SU-DHL-6 (cell line): ENCODE results near the gene TCF7L1.

Experiments
- H2AFZ ChIP-seq: fragments of 200-600 bp; sonication (generic); 2 replicates; pipeline ENCODE4 v1.6.1; 2014; ENCODE audit warnings: low read depth, mild to moderate bottlenecking, moderate library complexity, mixed read lengths, antibody characterized with exemption, low read length; ENCODE audit not compliant: severe bottlenecking
- H3F3A ChIP-seq: fragments of 200-600 bp; shearing (Covaris generic); 2 replicates; pipeline ENCODE4 v1.6.0; 2016; ENCODE audit warnings: antibody characterized with exemption, mild to moderate bottlenecking; ENCODE audit not compliant: insufficient read depth
- H3K27ac ChIP-seq: fragments of 200-600 bp; sonication (generic); 2 replicates; pipeline ENCODE4 v1.5.1; 2016; ENCODE audit warnings: low read depth, mild to moderate bottlenecking, low read length, moderate library complexity, mixed read lengths
- H3K27me3 ChIP-seq: fragments of 200-600 bp; sonication (generic), shearing (Covaris generic); 2 replicates; pipeline ENCODE4 v1.6.0; 2014; ENCODE audit warnings: mild to moderate bottlenecking, low read length
- H3K36me3 ChIP-seq: fragments of 200-600 bp; sonication (generic); 2 replicates; pipeline ENCODE4 v1.6.1; 2014; ENCODE audit warnings: mild to moderate bottlenecking, low read length, mixed read lengths
- H3K4me2 ChIP-seq: fragments of 300-600, 200-600 bp; shearing (Covaris generic), sonication (generic); 2 replicates; pipeline ENCODE4 v1.6.0; 2014; ENCODE audit warnings: low read length, low read depth, mild to moderate bottlenecking; ENCODE audit not compliant: poor library complexity, severe bottlenecking
- H3K4me3 ChIP-seq: fragments of 200-600 bp; sonication (generic); 2 replicates; pipeline ENCODE4 v1.5.1; 2014; ENCODE audit warnings: antibody characterized with exemption, low read length, mild to moderate bottlenecking, mixed read lengths; ENCODE audit not compliant: insufficient read depth, poor library complexity, severe bottlenecking
- H3K79me2 ChIP-seq: fragments of 200-600 bp; sonication (generic); 2 replicates; pipeline ENCODE4 v1.6.1; 2014; ENCODE audit warnings: mild to moderate bottlenecking, low read length, moderate library complexity; ENCODE audit not compliant: insufficient read depth
- H3K9ac ChIP-seq: fragments of 200-600 bp; sonication (generic); 2 replicates; pipeline ENCODE4 v1.7.0; 2014; ENCODE audit warnings: mild to moderate bottlenecking, low read length
- H3K9me2 ChIP-seq: fragments of 200-600 bp; sonication (generic); replicated peaks from 2 replicates; pipeline ENCODE4 v1.6.1; 2014; ENCODE audit warnings: low read length; ENCODE audit not compliant: insufficient read depth
- H3K9me3 ChIP-seq: fragments of 200-600 bp; sonication (generic); 2 replicates; pipeline ENCODE4 v1.6.1; 2014; ENCODE audit warnings: low read length, mixed read lengths; ENCODE audit not compliant: insufficient read depth
- H4K20me1 ChIP-seq: fragments of 200-600 bp; sonication (generic); 2 replicates; pipeline ENCODE4 v1.6.1; 2014; ENCODE audit warnings: low read depth, mild to moderate bottlenecking, antibody characterized with exemption, low read length, moderate library complexity, mixed read lengths
- CTCF ChIP-seq: fragments of 200-600 bp; sonication (generic); IDR thresholded peaks from one replicate; pipeline ENCODE4 v1.5.1; 2017; ENCODE audit warnings: antibody characterized with exemption, mild to moderate bottlenecking, low read length, moderate library complexity; ENCODE audit not compliant: insufficient read depth, poor library complexity, severe bottlenecking
- EZH2phosphoT487 ChIP-seq: fragments of 200-600 bp; sonication (generic), shearing (Covaris generic); conservative IDR thresholded peaks from 2 replicates; pipeline ENCODE4 v1.6.1; 2018; ENCODE audit warnings: mild to moderate bottlenecking, antibody characterized with exemption, low read length, moderate library complexity, mixed read lengths

Gene TCF7L1

GRCh38 chr2:85212841-85213240, 79.6 kb downstream of the TCF7L1 start:
- H3K4me2 ChIP-seq = no peak overlapping the region
- no peaks in the 10 kb centered on the region for H3K79me2 ChIP-seq
- TF ChIP-seq CTCF = no peak
- no peak for TF ChIP-seq EZH2phosphoT487
- H3K9ac ChIP-seq = no peak overlapping the region
- H3K9me2 ChIP-seq = no peaks in the 10 kb centered on the region
- no peak overlapping the region for H3K27ac ChIP-seq
- H3K27me3 ChIP-seq = no peaks in the 10 kb centered on the region
- H2AFZ ChIP-seq = no peak overlapping the region
- no peaks in the 10 kb centered on the region for H3F3A ChIP-seq
- no peak overlapping the region for H3K4me3 ChIP-seq
- no peaks in the 10 kb centered on the region for H3K9me3 ChIP-seq
- H4K20me1 ChIP-seq = no peaks in the 10 kb centered on the region
- H3K36me3 ChIP-seq = no peaks in the 10 kb centered on the region

- Histone ChIP-seq H4K20me1 (no peaks in the 10 kb centered on the region), H3K4me3 (no peak overlapping the region), H3K4me2 (no peak overlapping the region), H3K9me3 (no peaks in the 10 kb centered on the region), H3F3A (no peaks in the 10 kb centered on the region), H3K9ac (no peak overlapping the region), H3K27ac (no peak overlapping the region), H2AFZ (no peak overlapping the region), H3K9me2 (no peaks in the 10 kb centered on the region), H3K27me3 (no peaks in the 10 kb centered on the region), H3K36me3 (no peaks in the 10 kb centered on the region), H3K79me2 (no peaks in the 10 kb centered on the region)
- no peak for TF ChIP-seq CTCF
- no peak for TF ChIP-seq EZH2phosphoT487
These were observed 80.2 kb downstream of the TCF7L1 start for GRCh38 chr2:85213404-85213803.

GRCh38 chr2:85213901-85214512, 80.8 kb downstream of the TCF7L1 start:
- H3K27ac ChIP-seq = no peak overlapping the region
- H2AFZ ChIP-seq = no peak overlapping the region
- no peaks in the 10 kb centered on the region for H3F3A ChIP-seq
- no peaks in the 10 kb centered on the region for H3K27me3 ChIP-seq
- no peaks in the 10 kb centered on the region for H3K79me2 ChIP-seq
- no peak overlapping the region for H3K4me2 ChIP-seq
- H3K9ac ChIP-seq = no peak overlapping the region
- no peaks in the 10 kb centered on the region for H3K9me3 ChIP-seq
- no peak overlapping the region for H3K4me3 ChIP-seq
- no peaks in the 10 kb centered on the region for H4K20me1 ChIP-seq
- H3K36me3 ChIP-seq = no peaks in the 10 kb centered on the region
- H3K9me2 ChIP-seq = no peaks in the 10 kb centered on the region
- TF ChIP-seq EZH2phosphoT487 = no peak
- no peak for TF ChIP-seq CTCF

- TF ChIP-seq EZH2phosphoT487 = no peak
- no peak for TF ChIP-seq CTCF
- Histone ChIP-seq H3K4me2 (no peak overlapping the region), H3K27me3 (no peaks in the 10 kb centered on the region)
These were observed 81.9 kb downstream of the TCF7L1 start for GRCh38 chr2:85215081-85215447.

More at GRCh38 chr2:85215081-85215447, 81.9 kb downstream of the TCF7L1 start:
- H2AFZ ChIP-seq = no peak overlapping the region
- no peak overlapping the region for H3K4me3 ChIP-seq
- no peaks in the 10 kb centered on the region for H3K9me2 ChIP-seq
- H3F3A ChIP-seq = no peaks in the 10 kb centered on the region
- no peaks in the 10 kb centered on the region for H3K36me3 ChIP-seq
- no peaks in the 10 kb centered on the region for H3K79me2 ChIP-seq
- no peak overlapping the region for H3K27ac ChIP-seq
- H4K20me1 ChIP-seq = no peaks in the 10 kb centered on the region
- H3K9me3 ChIP-seq = no peaks in the 10 kb centered on the region
- H3K9ac ChIP-seq = no peak overlapping the region
